ENCODE measurements around the gene XIRP2.

- TF ChIP-seq CTCF (IDR thresholded peaks at IDR 0.05) (no peak), POLR2A (IDR thresholded peaks at IDR 0.05) (no peak)
Observed at GRCh38 chr2:167052825-167053224, 164.5 kb downstream of the XIRP2 start.
